Measurements from ENCODE around the gene PRELID3B.

DNA sequence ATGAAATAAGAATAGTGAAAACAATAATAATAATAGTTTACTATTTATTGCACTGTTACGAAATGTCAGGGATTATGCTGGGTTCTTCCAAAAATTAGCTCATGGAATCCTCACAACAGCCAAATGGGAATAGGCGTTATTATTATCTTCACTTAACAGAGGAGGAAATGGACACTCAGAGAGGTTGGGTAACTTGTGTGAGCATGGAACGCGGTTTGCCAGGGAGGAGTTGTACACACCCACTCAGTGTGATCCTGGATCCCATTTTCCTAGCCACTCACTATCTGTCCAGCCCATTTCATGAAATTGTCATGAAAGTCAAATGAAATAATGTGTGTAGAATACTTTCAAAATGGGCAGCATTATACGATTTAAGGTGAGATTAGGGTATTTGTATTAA, 56.9 kb downstream of the PRELID3B start:
- TF ChIP-seq POLR2A (IDR thresholded peaks at IDR 0.05; ENCODE audit: control extremely low read depth in 1 of 2, low read depth in 2 of 2, low read length in 2 of 2): no peak
- TF ChIP-seq TAF1 (IDR thresholded peaks at IDR 0.05; ENCODE audit: low read depth, low read length): no peak
- TF ChIP-seq EZH2 (IDR thresholded peaks at IDR 0.05; ENCODE audit: low read depth, low read length, severe bottlenecking): no peak
- TF ChIP-seq, protein P1, sequence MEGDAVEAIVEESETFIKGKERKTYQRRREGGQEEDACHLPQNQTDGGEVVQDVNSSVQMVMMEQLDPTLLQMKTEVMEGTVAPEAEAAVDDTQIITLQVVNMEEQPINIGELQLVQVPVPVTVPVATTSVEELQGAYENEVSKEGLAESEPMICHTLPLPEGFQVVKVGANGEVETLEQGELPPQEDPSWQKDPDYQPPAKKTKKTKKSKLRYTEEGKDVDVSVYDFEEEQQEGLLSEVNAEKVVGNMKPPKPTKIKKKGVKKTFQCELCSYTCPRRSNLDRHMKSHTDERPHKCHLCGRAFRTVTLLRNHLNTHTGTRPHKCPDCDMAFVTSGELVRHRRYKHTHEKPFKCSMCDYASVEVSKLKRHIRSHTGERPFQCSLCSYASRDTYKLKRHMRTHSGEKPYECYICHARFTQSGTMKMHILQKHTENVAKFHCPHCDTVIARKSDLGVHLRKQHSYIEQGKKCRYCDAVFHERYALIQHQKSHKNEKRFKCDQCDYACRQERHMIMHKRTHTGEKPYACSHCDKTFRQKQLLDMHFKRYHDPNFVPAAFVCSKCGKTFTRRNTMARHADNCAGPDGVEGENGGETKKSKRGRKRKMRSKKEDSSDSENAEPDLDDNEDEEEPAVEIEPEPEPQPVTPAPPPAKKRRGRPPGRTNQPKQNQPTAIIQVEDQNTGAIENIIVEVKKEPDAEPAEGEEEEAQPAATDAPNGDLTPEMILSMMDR (IDR thresholded peaks at IDR 0.05; ENCODE audit: control extremely low read depth in 1 of 3, insufficient read depth in 1 of 3, low read depth in 1 of 3, low read length in 3 of 3): no peak
- no peak for TF ChIP-seq YY1 (IDR thresholded peaks at IDR 0.05; ENCODE audit: low read depth, low read length)
- TF ChIP-seq PHF8 (conservative IDR thresholded peaks at IDR 0.05; ENCODE audit: low read depth, low read length): no peak
- TF ChIP-seq POLR2AphosphoS5 (IDR thresholded peaks at IDR 0.05; ENCODE audit: low read depth, low read length): no peak
- no peak for TF ChIP-seq KDM5A (IDR thresholded peaks at IDR 0.05; ENCODE audit: low read length)
- TF ChIP-seq, protein P2, sequence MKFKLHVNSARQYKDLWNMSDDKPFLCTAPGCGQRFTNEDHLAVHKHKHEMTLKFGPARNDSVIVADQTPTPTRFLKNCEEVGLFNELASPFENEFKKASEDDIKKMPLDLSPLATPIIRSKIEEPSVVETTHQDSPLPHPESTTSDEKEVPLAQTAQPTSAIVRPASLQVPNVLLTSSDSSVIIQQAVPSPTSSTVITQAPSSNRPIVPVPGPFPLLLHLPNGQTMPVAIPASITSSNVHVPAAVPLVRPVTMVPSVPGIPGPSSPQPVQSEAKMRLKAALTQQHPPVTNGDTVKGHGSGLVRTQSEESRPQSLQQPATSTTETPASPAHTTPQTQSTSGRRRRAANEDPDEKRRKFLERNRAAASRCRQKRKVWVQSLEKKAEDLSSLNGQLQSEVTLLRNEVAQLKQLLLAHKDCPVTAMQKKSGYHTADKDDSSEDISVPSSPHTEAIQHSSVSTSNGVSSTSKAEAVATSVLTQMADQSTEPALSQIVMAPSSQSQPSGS (IDR thresholded peaks at IDR 0.05; ENCODE audit: low read length): no peak
- no peak for TF ChIP-seq TBP (IDR thresholded peaks at IDR 0.05; ENCODE audit: low read depth, low read length)
- no peak for TF ChIP-seq ZNF274 (IDR thresholded peaks at IDR 0.05; ENCODE audit: borderline replicate concordance, extremely low read depth, low read length)
- no peak for TF ChIP-seq SRF (IDR thresholded peaks at IDR 0.05; ENCODE audit: low read depth, low read length)
- no peak for TF ChIP-seq GABPA (IDR thresholded peaks at IDR 0.05; ENCODE audit: borderline replicate concordance, insufficient read depth, low read length)
- TF ChIP-seq EP300 (IDR thresholded peaks at IDR 0.05; ENCODE audit: borderline replicate concordance in 1 of 2, low read depth in 2 of 2, low read length in 2 of 2): no peak
